Left ventricle myocardium inferior (tissue), 1 donor: ENCODE measurements around the gene DBR1. TPM values are rescaled to one million over a fixed set of nuclear protein-coding genes. Genes with fewer than 3 reads are reported as not detected.

Source experiments
- DNase-seq: peaks from one replicate; pipeline ENCODE4 v3.0.0-alpha.2; 2020
- H3K27ac ChIP-seq: fragments of 200-600 bp; replicated peaks from 2 replicates; pipeline ENCODE4 v1.8.0; 2021
- H3K27me3 ChIP-seq: fragments of 200-600 bp; 2 replicates; pipeline ENCODE4 v1.8.0; 2021; ENCODE audit warnings: low read depth
- H3K36me3 ChIP-seq: fragments of 200-600 bp; 2 replicates; pipeline ENCODE4 v1.8.0; 2021
- H3K4me1 ChIP-seq: fragments of 200-600 bp; 2 replicates; pipeline ENCODE4 v1.8.0; 2021
- H3K4me3 ChIP-seq: fragments of 200-600 bp; 2 replicates; pipeline ENCODE4 v1.8.0; 2021; ENCODE audit warnings: mild to moderate bottlenecking, moderate library complexity
- H3K9me3 ChIP-seq: fragments of 200-600 bp; replicated peaks from 2 replicates; pipeline ENCODE4 v1.8.0; 2021
- intact Hi-C: fragments of 100-400 bp; cut with micrococcal nuclease; formaldehyde crosslinking; loops from one replicate; pipeline ENCODE4 v1.11.0; 2022
- total RNA-seq: library from RNA; stranded (reverse); fragmentation: NEBNext Ultra II Directional; extraction: Animal tissue kit (Norgen Biotek cat#: 25700); gene quantifications from one replicate; pipeline ENCODE4 v1.2.1, GENCODE V29; 2021
- TF ChIP-seq, protein P1 (sequence below): fragments of 200-600 bp; IDR thresholded peaks from 2 replicates; pipeline ENCODE4 v1.8.0; 2021; ENCODE audit warnings: antibody characterized with exemption, mild to moderate bottlenecking, borderline replicate concordance
- donor health status: DM: no; HTN: yes; CAD: no; lungs with severe emphysema.

Gene DBR1
- total RNA-seq, 1 donor from 2014 or later, result 7.9 TPM

DNA sequence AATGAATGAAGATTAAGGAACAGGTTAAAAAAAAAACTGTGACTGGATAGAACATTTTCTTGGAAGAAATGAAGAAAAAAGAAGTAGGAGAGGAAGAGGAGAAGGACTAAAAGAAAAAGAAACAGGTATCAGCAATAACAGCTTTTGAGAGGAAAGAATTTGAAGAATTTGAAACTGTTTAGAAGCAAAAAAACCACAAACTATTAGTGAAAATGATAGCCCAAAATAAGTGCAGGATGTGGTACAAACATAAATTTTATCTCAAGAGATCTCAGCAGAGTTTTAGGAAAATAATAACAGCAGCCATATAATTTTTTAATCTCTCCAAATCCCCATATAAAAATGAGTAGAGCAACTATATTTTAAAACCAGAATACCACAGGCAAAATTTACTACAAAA is 33.8 kb downstream of the DBR1 start:
- TF ChIP-seq, protein P1, sequence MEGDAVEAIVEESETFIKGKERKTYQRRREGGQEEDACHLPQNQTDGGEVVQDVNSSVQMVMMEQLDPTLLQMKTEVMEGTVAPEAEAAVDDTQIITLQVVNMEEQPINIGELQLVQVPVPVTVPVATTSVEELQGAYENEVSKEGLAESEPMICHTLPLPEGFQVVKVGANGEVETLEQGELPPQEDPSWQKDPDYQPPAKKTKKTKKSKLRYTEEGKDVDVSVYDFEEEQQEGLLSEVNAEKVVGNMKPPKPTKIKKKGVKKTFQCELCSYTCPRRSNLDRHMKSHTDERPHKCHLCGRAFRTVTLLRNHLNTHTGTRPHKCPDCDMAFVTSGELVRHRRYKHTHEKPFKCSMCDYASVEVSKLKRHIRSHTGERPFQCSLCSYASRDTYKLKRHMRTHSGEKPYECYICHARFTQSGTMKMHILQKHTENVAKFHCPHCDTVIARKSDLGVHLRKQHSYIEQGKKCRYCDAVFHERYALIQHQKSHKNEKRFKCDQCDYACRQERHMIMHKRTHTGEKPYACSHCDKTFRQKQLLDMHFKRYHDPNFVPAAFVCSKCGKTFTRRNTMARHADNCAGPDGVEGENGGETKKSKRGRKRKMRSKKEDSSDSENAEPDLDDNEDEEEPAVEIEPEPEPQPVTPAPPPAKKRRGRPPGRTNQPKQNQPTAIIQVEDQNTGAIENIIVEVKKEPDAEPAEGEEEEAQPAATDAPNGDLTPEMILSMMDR, result no peak
- no peaks in the 10 kb centered on the region for H3K27me3 ChIP-seq
- no peak overlapping the region for H3K4me3 ChIP-seq
- intact Hi-C loops, result no loop called here
- no peaks in the 10 kb centered on the region for H3K36me3 ChIP-seq
- peaks cover 11% of the 10 kb centered on the region for H3K9me3 ChIP-seq
- H3K4me1 ChIP-seq, result peaks cover 3% of the 10 kb centered on the region
- no peak overlapping the region for H3K27ac ChIP-seq
- no peak for DNase-seq

DNA sequence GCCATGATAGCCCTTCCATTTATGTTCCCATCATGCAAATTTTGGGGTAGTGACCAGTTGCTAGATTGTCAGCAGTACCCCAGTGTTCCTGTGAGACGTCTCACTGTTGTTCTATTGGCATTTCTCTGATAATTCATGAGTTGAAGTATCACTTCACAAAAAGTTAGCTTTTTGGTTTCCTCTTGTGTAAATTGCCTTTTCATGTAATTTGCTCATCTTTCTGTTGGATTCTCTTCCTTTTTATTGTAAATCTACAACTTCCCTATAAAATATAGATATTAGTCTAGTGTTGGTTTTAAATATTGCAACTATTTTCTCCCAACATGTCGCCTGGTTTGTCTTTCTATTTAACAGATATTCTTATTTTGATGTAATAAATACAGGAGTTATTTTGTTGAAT is 35.0 kb downstream of the DBR1 start:
- TF ChIP-seq, protein P1, result no peak
- intact Hi-C loops, result no loop called here
- DNase-seq, result no peak

DNA sequence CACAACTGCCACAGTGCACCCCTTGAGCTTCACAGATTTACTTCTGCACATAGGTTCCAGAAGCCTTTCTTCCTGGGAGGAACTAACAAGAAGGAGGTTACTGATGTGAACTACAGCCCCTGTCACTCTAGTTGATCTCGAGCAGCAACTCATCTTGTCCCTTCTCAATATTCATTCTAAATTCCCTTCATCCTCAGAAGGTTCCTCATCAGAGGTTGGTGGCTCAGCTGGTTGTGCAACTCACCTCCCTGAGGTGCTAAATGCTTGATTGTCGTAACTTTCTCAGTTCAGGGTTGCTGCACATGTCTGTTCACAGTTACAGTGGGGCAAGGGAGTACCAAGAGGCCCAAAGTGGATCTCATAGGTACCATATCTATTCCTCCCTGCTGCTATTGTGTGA is 36.9 kb downstream of the DBR1 start:
- no peak overlapping the region for H3K27ac ChIP-seq
- TF ChIP-seq, protein P1, result no peak

More for the DNA sequence above, 35.0 kb downstream of the DBR1 start:
- Histone ChIP-seq H3K27ac (no peak overlapping the region), H3K4me3 (no peak overlapping the region), H3K9me3 (peaks cover 11% of the 10 kb centered on the region), H3K4me1 (no peaks in the 10 kb centered on the region), H3K27me3 (no peaks in the 10 kb centered on the region), H3K36me3 (no peaks in the 10 kb centered on the region)

DNA sequence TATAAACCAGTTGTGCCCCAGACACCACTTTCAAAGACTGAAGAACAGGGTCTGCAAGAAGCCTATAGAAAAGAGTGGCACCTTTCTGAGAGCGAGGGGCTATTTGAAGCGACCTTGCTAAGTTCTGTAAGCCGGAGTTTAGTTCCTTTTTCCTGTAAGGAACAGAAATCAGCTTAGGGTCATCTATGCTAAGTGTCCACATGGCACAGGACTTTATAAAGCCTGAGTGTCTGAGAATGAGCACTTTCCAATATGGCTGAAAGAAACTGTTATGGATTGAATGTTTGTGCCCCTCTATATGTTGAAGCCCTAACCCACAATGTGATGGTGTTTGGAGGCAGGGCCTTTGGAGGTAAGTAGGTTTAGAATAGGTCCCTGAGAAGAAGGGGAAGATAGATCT is 38.5 kb downstream of the DBR1 start:
- DNase-seq, result no peak
- Histone ChIP-seq H3K27me3 (no peaks in the 10 kb centered on the region), H3K9me3 (no peaks in the 10 kb centered on the region), H3K4me1 (no peaks in the 10 kb centered on the region), H3K4me3 (no peak overlapping the region), H3K27ac (no peak overlapping the region), H3K36me3 (no peaks in the 10 kb centered on the region)
- TF ChIP-seq, protein P1, result no peak
- intact Hi-C loops, result no loop called here

More for the DNA sequence above, 36.9 kb downstream of the DBR1 start:
- H3K9me3 ChIP-seq, result no peaks in the 10 kb centered on the region
- intact Hi-C loops, result no loop called here
- no peaks in the 10 kb centered on the region for H3K4me1 ChIP-seq
- H3K4me3 ChIP-seq, result no peak overlapping the region
- H3K27me3 ChIP-seq, result no peaks in the 10 kb centered on the region
- no peaks in the 10 kb centered on the region for H3K36me3 ChIP-seq
- no peak for DNase-seq

DNA sequence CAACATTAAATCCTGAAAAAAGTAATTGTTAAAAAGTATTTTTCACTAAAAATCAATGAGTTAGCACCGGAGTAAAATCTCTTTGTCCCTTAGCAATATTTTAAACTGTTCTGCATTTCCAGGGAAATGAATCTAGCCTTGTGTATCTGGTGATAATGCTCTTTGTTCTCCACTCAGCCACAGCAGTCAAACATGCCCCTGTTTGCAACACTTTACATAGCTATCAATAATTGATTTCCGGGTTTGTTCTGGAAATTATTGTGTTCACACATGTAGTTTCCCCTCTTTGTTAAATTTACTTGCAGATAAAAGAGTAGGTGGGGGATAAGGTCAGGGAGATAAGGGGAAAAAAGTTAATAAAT is 38.9 kb downstream of the DBR1 start:
- H3K27me3 ChIP-seq, result no peaks in the 10 kb centered on the region
- no peaks in the 10 kb centered on the region for H3K36me3 ChIP-seq
- H3K9me3 ChIP-seq, result no peaks in the 10 kb centered on the region
- intact Hi-C loops, result no loop called here
- TF ChIP-seq, protein P1, result no peak
- H3K4me3 ChIP-seq, result no peak overlapping the region
- H3K4me1 ChIP-seq, result no peaks in the 10 kb centered on the region
- no peak for DNase-seq
- no peak overlapping the region for H3K27ac ChIP-seq
